ENCODE measurements around the gene DDX23. TPM values are rescaled to one million over a fixed set of nuclear protein-coding genes. Genes with fewer than 3 reads are reported as not detected.

DDX23 gene
- total RNA-seq, 1 experiment from 2014 or later = 130 TPM

GRCh38 chr12:48782457-48783395 lies 69.2 kb downstream of the DDX23 start:
- intact Hi-C loops (cut with micrococcal nuclease; ENCODE audit: unreplicated experiment) = no loop called here

GRCh38 chr12:48781750-48782456 lies 70.1 kb downstream of the DDX23 start:
- ChIA-PET CTCF (interaction anchor here (0.6 kb wide), 1 partner anchor 7 kb away, joined by 4 read pairs; no protein-coding TSS in a partner anchor), POLR2A (no interaction called here)
- no peak overlapping the region for H3K4me3 ChIP-seq (ENCODE audit: low read depth in 2 of 2, low read length in 2 of 2)
- H3K27me3 ChIP-seq (ENCODE audit: control insufficient read depth, insufficient read depth, low read length) = no peaks in the 10 kb centered on the region
- intact Hi-C loops (cut with micrococcal nuclease; ENCODE audit: unreplicated experiment) (no loop called here), in situ Hi-C loops (cut with HindIII; ENCODE audit: low pct_unique_long_range_greater_than_20kb, low sequenced_read_pairs) (no loop called here)
- no peak for DNase-seq (ENCODE audit: low read depth, low spot score)
- peak; percentile 35; the same call in 1 of the 2 replicates for ATAC-seq
- H3K4me1 ChIP-seq (ENCODE audit: control insufficient read depth, insufficient read depth, low read length) = no peaks in the 10 kb centered on the region
- H3K36me3 ChIP-seq (ENCODE audit: control insufficient read depth, insufficient read depth, low read length) = no peaks in the 10 kb centered on the region
- TF ChIP-seq REST (IDR thresholded peaks at IDR 0.05; ENCODE audit: insufficient read depth in 1 of 2, low read depth in 2 of 2, low read length in 1 of 2) = no peak
- TF ChIP-seq POLR2AphosphoS5 (IDR thresholded peaks at IDR 0.05; ENCODE audit: low read depth, low read length) = no peak
- no peak for TF ChIP-seq CTCF (IDR thresholded peaks at IDR 0.05)
- no peak for TF ChIP-seq TCF7L2 (IDR thresholded peaks at IDR 0.05; ENCODE audit: low read depth, low read length)
- TF ChIP-seq SIN3A (IDR thresholded peaks at IDR 0.05; ENCODE audit: borderline replicate concordance, insufficient read depth, low read depth, low read length) = no peak
- BruUV-seq (replicated peaks) = no TSS peak
- no peaks in the 10 kb centered on the region for H3K9me3 ChIP-seq (ENCODE audit: control insufficient read depth, insufficient read depth, low read depth, low read length)
- no peak overlapping the region for H3K27ac ChIP-seq (ENCODE audit: low read length)

More at GRCh38 chr12:48782457-48783395, 69.2 kb downstream of the DDX23 start:
- no peaks in the 10 kb centered on the region for H3K9me3 ChIP-seq (ENCODE audit: control insufficient read depth, insufficient read depth, low read depth, low read length)
- no peaks in the 10 kb centered on the region for H3K36me3 ChIP-seq (ENCODE audit: control insufficient read depth, insufficient read depth, low read length)
- TF ChIP-seq SIN3A (IDR thresholded peaks at IDR 0.05; ENCODE audit: borderline replicate concordance, insufficient read depth, low read depth, low read length) (no peak), CTCF (IDR thresholded peaks at IDR 0.05) (no peak)
- DNase-seq (ENCODE audit: low read depth, low spot score) (no peak), ATAC-seq (no peak)
- H3K4me3 ChIP-seq (ENCODE audit: low read depth in 2 of 2, low read length in 2 of 2) = no peak overlapping the region
- in situ Hi-C loops (cut with HindIII; ENCODE audit: low pct_unique_long_range_greater_than_20kb, low sequenced_read_pairs) = no loop called here
- CTCF ChIA-PET = no interaction called here
- H3K27me3 ChIP-seq (ENCODE audit: control insufficient read depth, insufficient read depth, low read length) = no peaks in the 10 kb centered on the region
- POLR2A ChIA-PET = no interaction called here
- H3K4me1 ChIP-seq (ENCODE audit: control insufficient read depth, insufficient read depth, low read length) = no peaks in the 10 kb centered on the region; the same call in 1 of the 2 replicates
- no peak overlapping the region for H3K27ac ChIP-seq (ENCODE audit: low read length)
- BruUV-seq (replicated peaks) = no TSS peak
